ENCODE measurements around the gene RNF224.
A peak's percentile ranks its signal among the peaks of the same experiment; 100 is the strongest.
"Not testable (repeated sequence)": the region's sequence is repeated elsewhere in the genome, so short reads cannot be mapped to it uniquely, and the experiment has no call there.

RNF224 gene

DNA sequence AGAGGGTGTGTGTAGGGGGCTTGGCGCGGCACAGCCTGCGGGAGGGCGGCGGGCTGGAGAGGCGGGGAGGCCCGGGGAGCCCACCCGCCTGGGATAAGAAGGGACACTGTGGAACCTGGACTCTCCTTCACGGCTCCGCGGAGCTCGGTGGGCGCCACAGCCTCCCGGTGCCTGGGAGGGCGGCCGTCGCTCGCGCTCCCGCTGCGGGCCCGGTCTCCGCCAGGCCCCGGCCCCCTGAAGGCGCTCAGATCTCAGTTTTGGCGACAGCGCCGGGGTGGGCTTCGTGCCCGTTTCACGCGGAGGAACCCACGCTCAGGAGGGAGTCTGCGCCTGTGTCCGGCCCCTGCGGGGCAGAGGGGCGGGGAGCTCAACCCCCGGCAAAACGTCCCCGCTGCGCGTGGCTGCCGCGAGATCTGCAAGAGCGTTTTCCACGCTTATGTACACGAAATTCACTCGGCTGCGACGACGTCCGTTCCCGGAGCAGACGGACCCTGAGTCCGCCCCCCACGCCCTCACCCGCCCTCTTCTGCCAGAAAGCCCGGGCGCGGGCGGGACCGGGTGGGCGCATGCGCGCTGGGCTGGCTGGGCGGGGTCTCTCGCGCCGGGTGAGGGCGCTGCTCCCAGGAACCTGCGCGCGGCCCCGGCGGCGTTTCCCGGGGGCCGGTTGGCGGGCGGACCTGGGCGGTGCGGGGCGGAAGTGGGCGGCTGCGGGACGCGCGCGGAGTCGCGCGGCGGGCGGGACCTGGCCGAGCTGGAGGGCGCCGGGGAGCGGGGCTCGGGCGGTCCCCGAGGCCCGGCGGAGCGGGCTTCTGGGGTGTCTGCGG lies 27.5 kb downstream of the RNF224 start, which contains the start of gene NELFB:
TSS of gene NELFB (plus strand) at position 704 of the 824 bp plus-strand sequence.
- peak; percentile 98 to 99 for DNase-seq (ENCODE audit: low read depth in 2 of 2)

DNA sequence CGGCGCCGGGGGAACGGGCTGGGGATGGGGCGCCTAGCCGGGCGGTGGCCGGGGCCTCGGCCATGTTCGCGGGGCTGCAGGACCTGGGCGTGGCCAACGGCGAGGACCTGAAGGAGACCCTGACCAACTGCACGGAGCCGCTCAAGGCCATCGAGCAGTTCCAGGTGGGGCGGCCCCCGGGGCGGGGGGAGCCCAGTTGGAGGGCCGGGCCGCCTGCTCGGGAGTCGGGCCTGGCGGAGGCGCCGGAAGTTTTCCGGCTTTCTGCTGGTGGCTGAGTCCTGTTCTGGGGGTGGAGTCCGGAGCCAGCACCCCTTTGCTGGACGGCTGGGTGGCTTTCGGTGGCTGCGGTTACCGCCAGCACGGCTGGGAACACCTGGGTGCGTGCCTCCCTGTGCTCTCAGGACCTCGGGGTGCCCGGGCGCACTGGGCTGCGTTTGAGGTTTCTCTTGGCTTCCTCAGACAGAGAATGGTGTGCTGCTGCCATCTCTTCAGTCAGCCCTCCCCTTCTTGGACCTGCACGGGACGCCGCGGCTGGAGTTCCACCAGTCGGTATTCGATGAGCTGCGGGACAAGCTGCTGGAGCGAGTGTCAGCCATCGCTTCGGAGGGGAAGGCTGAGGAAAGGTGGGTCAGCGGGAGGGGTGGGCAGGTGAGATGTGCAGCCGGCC lies 28.3 kb downstream of the RNF224 start:
- no peak for DNase-seq (ENCODE audit: low read depth in 2 of 2)

DNA sequence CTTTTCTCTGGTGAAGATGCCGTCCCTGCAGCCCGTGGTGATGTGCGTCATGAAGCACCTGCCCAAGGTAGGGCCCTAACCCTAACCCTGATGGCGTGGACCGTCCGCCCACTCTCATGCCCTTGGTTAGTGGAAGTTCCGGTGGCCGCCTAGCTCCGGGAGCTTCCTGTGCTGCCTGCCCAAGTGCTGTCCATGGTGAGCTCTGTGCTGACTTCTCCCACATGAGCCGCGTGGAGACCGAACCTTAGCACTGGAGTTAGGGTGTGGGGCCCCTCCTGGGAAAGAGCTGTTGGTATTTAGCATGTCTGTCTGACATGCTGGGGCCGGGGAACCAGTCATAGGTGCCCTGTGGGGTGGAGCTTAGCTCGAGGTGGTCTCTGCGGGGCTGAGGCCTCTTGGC lies 29.1 kb downstream of the RNF224 start:
- no peak for DNase-seq (ENCODE audit: low read depth in 2 of 2)

GRCh38 chr9:137256856-137257255 lies 29.6 kb downstream of the RNF224 start:
- DNase-seq (ENCODE audit: low read depth in 2 of 2) = no peak

DNA sequence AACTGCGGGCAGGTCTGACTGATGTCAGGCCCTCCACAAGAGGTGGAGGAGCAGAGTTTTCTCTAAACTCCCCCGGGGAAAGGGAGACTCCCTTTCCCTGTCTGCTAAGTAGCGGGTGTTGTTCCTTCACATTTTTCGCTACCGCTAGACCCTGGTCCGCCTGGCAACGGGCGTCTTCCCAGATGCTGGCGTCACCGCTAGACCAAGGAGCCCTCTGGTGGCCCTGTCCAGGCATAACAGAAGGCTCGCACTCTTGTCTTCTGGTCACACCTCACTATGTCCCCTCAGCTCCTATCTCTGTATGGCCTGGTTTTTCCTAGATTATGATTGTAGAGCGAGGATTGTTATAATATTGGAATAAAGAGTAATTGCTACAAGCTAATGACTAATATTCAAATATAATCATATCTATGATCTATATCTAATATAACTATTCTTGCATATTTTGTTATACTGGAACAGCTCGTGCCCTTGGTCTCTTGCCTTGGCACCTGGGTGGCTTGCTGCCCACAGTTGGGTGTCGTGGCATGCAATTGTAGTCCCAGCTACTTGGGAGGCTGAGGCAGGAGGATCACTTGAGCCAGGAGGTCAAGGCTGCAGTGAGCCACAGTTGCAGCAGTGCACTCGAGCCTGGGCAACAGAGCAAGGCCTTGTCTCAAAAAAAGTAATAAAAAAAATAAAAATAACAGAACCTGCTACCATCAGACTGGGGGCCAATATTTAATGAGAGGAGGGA lies 35.0 kb downstream of the RNF224 start:
- DNase-seq (ENCODE audit: low read depth in 2 of 2) = not testable (repeated sequence)

DNA sequence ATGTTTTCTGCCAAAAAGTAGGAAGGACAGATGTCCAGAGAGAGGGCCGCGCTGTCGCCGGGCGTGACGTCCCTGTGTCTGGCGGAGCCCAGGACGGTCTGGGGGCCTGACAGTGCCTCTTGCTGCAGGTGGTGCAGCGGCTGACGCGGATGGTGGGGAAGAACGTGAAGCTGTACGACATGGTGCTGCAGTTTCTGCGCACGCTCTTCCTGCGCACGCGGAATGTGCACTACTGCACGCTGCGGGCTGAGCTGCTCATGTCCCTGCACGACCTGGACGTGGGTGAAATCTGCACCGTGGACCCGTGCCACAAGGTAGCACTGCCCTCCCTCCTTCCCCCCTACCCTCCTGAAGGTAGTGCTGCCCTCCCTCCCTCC lies 35.6 kb downstream of the RNF224 start:
- DNase-seq (ENCODE audit: low read depth in 2 of 2) = no peak

- DNase-seq (ENCODE audit: low read depth in 2 of 2) = no peak
Observed at GRCh38 chr9:137263506-137263905, 36.2 kb downstream of the RNF224 start.

- no peak for DNase-seq (ENCODE audit: low read depth in 2 of 2)
Observed at GRCh38 chr9:137264067-137264466, 36.8 kb downstream of the RNF224 start.

DNA sequence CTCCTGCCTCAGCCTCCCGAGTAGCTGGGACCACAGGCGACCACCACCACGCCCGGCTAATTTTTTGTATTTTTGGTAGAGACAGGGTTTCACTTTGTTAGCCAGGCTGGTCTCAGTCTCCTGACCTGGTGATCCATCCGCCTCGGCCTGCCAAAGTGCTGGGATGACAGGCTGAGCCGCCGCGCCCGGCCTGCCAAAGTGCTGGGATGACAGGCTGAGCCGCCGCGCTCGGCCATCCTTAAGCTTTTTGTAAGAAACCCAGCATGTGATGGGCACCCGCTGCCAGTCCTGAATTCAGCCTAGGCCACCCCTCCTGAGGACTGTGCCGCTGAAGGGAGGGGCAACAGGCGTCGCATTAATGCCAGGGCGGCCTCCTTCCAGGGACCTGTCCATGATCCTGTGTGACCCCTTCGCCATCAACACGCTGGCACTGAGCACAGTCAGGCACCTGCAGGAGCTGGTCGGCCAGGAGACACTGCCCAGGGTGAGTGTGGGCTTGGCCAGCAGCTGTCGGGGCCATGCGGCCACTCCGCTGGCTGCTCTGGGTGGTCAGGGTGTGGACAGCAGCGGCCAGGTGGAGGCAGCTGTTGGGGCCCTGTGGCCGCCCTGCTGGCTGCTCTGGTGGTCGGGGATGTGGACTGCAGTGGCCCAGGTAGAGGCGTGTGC lies 38.3 kb downstream of the RNF224 start:
- DNase-seq (ENCODE audit: low read depth in 2 of 2) = no peak

GRCh38 chr9:137266162-137266527 lies 38.8 kb downstream of the RNF224 start:
- no peak for DNase-seq (ENCODE audit: low read depth in 2 of 2)

DNA sequence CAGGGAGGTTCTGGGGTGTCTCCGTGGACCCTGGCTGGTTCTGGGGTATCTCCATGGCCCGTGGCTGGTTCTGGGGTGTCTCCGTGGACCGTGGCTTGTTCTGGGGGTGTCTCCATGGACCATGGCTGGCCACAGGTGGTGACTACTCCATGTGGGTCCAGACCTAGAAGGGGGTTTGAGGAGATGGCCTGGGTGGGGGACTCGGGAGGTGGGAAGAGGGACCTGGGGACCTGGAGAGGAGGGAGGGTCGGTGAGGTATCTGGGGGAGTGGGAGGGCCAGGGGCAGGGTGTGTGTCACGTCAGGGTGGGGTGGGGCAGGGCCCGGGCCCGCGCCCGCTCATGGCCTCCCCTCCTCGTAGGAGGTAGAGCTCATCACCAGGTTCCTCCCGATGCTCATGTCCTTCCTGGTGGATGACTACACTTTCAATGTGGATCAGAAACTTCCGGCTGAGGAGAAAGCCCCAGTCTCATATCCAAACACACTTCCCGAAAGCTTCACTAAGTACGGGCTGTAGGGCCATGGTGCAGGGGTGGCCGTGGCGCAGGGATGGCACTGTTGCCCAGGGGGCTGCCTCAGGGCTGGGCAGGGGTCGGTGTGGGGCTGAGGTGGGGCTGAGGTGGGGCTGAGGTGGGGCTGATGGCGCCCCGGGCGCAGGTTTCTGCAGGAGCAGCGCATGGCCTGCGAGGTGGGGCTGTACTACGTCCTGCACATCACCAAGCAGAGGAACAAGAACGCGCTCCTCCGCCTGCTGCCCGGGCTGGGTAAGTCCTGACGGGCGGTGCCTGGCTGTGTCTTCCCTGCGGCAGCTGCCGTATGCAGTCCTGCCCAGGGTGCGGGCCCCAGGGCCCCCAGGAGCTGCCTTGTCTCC lies 39.5 kb downstream of the RNF224 start:
- DNase-seq (ENCODE audit: low read depth in 2 of 2) = no peak

GRCh38 chr9:137267933-137268355 lies 40.6 kb downstream of the RNF224 start:
- no peak for DNase-seq (ENCODE audit: low read depth in 2 of 2)

DNA sequence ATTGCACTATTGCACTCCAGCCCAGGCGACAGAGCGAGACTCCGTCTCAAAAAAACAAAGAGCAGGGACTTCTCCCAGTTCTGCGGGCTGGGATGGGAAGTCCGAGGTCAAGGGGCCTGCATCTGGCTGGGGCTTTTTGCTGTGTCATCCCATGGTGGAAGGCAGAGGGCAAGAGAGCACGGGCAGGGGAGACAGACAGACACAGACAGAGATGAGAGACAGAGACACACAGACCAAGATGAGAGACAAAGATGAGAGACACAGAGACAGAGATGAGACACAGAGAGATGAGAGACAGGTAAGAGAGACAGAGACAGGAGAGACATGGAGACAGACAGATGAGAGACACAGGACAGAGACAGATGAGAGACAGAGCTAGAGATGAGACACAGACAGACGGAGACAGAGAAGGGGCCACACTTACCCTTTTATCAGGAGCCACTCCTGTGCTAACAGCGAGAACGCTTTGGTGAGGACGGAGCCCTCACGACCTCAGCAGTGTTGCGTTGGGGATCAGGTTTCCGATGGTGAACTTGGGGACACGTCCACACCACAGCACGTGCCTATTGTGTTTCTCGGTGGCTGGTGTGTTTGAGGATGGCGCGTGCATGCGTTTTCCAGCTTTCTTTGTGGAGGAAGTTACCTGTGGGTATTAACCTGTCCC lies 41.4 kb downstream of the RNF224 start:
- DNase-seq (ENCODE audit: low read depth in 2 of 2) = no peak

- DNase-seq (ENCODE audit: low read depth in 2 of 2) = no peak
Observed at GRCh38 chr9:137269231-137269772, 42.0 kb downstream of the RNF224 start.

GRCh38 chr9:137270929-137271695 lies 43.8 kb downstream of the RNF224 start:
- DNase-seq (ENCODE audit: low read depth in 2 of 2) = no peak

DNA sequence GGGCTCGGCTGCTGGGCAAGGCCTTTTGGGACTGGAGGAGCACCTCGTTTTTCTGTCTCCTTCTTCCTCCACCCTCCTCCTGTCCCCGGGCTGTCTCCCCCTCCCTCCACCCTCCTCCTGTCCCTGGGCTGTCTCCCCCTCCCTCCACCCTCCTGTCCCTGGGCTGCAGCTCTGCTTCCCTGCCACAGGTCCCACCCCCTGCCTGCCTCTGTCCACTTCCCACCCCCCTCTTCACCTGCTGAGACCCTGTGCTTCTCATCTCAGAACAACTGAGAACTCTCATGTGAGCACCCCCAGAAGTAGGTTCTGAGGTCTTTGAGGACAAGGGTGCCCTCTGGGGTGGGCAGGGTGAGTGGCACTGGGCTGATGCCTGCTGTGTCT lies 44.4 kb downstream of the RNF224 start:
- DNase-seq (ENCODE audit: low read depth in 2 of 2) = no peak

DNA sequence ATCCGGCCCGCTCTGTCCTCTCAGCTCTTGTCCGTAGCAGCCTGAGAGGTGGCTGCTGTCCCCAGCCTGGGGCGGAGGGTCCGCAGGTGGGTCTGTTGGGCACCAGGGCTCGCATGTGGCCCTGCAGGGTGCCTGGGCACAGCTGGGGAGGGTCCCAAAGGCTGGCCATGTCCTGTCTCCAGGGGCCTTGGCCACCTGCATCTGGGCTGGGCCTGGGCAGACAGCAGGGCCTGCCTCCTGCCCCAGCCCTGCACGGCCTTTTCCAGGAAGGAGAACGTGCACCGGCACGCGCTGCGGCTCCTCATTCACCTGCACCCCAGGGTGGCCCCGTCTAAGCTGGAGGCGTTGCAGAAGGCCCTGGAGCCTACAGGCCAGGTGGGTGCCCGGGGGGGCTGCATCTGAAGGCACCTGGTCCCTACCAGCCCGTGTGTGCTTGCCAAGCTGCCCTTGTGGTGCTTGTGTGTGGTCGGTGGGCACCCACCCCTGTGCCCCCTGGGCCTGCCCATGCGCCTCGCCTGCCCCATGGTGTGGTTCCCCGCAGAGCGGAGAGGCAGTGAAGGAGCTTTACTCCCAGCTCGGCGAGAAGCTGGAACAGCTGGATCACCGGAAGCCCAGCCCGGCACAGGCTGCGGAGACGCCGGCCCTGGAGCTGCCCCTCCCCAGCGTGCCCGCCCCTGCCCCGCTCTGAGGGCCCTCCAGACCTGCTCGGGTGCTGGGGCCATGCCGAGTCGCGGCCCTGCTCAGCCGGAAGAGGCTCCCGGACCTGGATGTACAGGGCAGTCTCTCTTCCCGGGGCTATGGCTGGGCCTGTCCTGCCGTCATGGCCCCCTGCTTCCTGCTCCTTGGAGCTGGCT lies 45.2 kb downstream of the RNF224 start:
- no peak for DNase-seq (ENCODE audit: low read depth in 2 of 2)

DNA sequence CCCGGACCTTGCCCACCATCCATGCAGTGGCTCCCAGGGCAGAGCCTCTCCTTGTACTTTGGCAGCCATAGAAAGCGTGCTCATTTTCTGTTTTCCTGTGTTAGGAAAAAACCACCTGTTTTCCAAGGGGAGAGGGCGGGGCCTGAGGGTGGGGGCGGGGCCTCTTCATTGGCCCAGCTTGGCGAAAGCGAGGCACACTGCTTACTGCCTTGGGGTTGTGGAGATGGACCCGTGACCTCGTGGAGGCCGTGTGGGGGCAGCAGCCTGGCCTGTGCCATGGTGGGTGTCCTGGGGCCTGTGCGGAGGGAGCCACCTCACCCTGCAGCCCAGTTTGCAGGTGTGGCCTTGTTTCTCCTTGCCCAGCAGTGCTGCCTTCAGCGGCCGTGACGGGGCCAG lies 45.8 kb downstream of the RNF224 start:
- DNase-seq (ENCODE audit: low read depth in 2 of 2) = no peak
